Naive thymus-derived CD4-positive, alpha-beta T cell (primary cell): ENCODE data around the gene PSMA7. TPM values are rescaled to one million over a fixed set of nuclear protein-coding genes. Genes with fewer than 3 reads are reported as not detected.

Source experiments
- ATAC-seq: fragments of 150-1000 bp; cut with Tn5 transposase; 2 replicates; pipeline ENCODE4 v1.10.0; 2021; ENCODE audit warnings: mild to moderate bottlenecking, moderate library complexity
- CTCF ChIA-PET: fragments of 350-600 bp; sonication (Branson Sonifier 250); formaldehyde crosslinking; loops from one replicate; lab custom pipeline; 2021; ENCODE audit warnings: antibody characterized with exemption; lab: Charles Lee
- POLR2A ChIA-PET: fragments of 350-600 bp; sonication (Branson Sonifier 250); formaldehyde crosslinking; loops from one replicate; lab custom pipeline; 2021; ENCODE audit warnings: antibody characterized with exemption, inconsistent platforms; lab: Charles Lee
- DNase-seq, 9 donors: peaks; one replicate each; pipeline versions ENCODE4 v3.0.0 to v3.0.0-alpha.2; 2020 to 2022; ENCODE audit warnings: mixed read lengths in 1 of 9
- H3K27ac ChIP-seq: one replicate; pipeline ENCODE4 v1.7.0; 2013; ENCODE audit warnings: mild to moderate bottlenecking, low read depth, low read length, moderate library complexity
- H3K27me3 ChIP-seq, 2 donors: one replicate each; pipeline ENCODE4 v1.7.0; 2013; ENCODE audit warnings: low read length in 2 of 2, mild to moderate bottlenecking in 2 of 2, moderate library complexity in 2 of 2; ENCODE audit not compliant: control insufficient read depth in 2 of 2, insufficient read depth in 2 of 2
- H3K36me3 ChIP-seq, 3 experiments: 1 replicate in 2 of 3; 2 replicates in 1 of 3; pipeline ENCODE4 v1.7.0; 2013; ENCODE audit warnings: low read length in 3 of 3, mild to moderate bottlenecking in 3 of 3, moderate library complexity in 1 of 3; ENCODE audit not compliant: insufficient read depth in 3 of 3, control insufficient read depth in 2 of 3
- H3K4me1 ChIP-seq, 2 donors: one replicate each; pipeline ENCODE4 v1.7.0; 2013; ENCODE audit warnings: low read length in 2 of 2, mild to moderate bottlenecking in 2 of 2, moderate library complexity in 1 of 2; ENCODE audit not compliant: control insufficient read depth in 2 of 2, insufficient read depth in 2 of 2
- H3K4me3 ChIP-seq: 2 replicates; pipeline ENCODE4 v1.7.0; 2013; ENCODE audit warnings: mild to moderate bottlenecking, low read length
- H3K9me3 ChIP-seq, 3 experiments: 1 replicate in 2 of 3; 2 replicates in 1 of 3; pipeline ENCODE4 v1.7.0; 2013; ENCODE audit warnings: low read length in 3 of 3; ENCODE audit not compliant: control insufficient read depth in 2 of 3
- H3K27ac Mint-ChIP-seq, 9 donors: one replicate each; pipeline ENCODE4 v1.8.0; 2020 to 2022; ENCODE audit warnings: mixed read lengths in 9 of 9, mild to moderate bottlenecking in 8 of 9, moderate library complexity in 5 of 9, inconsistent platforms in 2 of 9
- H3K27me3 Mint-ChIP-seq, 5 donors: one replicate each; pipeline ENCODE4 v1.8.0; 2021 to 2022; ENCODE audit warnings: mixed read lengths in 5 of 5, mild to moderate bottlenecking in 1 of 5
- H3K36me3 Mint-ChIP-seq, 5 donors: one replicate each; pipeline ENCODE4 v1.8.0; 2020 to 2022; ENCODE audit warnings: mixed read lengths in 5 of 5, mild to moderate bottlenecking in 3 of 5, inconsistent platforms in 1 of 5
- H3K4me1 Mint-ChIP-seq, 7 donors: one replicate each; pipeline ENCODE4 v1.8.0; 2020 to 2022; ENCODE audit warnings: mixed read lengths in 7 of 7, mild to moderate bottlenecking in 3 of 7, inconsistent platforms in 1 of 7
- H3K4me3 Mint-ChIP-seq, 10 donors: one replicate each; pipeline ENCODE4 v1.8.0; 2020 to 2022; ENCODE audit warnings: mild to moderate bottlenecking in 10 of 10, mixed read lengths in 10 of 10, moderate library complexity in 6 of 10, inconsistent platforms in 2 of 10
- H3K9me3 Mint-ChIP-seq, 11 donors: one replicate each; pipeline ENCODE4 v1.8.0; 2020 to 2022; ENCODE audit warnings: mixed read lengths in 11 of 11, mild to moderate bottlenecking in 4 of 11, inconsistent platforms in 1 of 11, moderate library complexity in 1 of 11
- intact Hi-C, 2 donors: fragments of 100-400 bp; cut with micrococcal nuclease; formaldehyde crosslinking; loops; one replicate each; pipeline ENCODE4 v1.15.1; 2023
- polyA plus RNA-seq, 2 donors: library from polyadenylated mRNA; unstranded; fragments of 300-500 nt; fragmentation: Illumina TruSeq; gene quantifications; one replicate each; pipeline ENCODE4 v1.2.3, GENCODE V29; 2021
- total RNA-seq, 6 experiments: library from RNA in 5 of 6; stranded (reverse) in 5 of 6; gene quantifications; 1 replicate in 5 of 6; 2 replicates in 1 of 6; pipeline ENCODE4 v1.2.3 and lab custom pipeline; 2021 to 2026

The PSMA7 gene
- total and polyA plus RNA-seq, 7 experiments from 2014 or later, result 125 to 406 (median 186) TPM

DNA sequence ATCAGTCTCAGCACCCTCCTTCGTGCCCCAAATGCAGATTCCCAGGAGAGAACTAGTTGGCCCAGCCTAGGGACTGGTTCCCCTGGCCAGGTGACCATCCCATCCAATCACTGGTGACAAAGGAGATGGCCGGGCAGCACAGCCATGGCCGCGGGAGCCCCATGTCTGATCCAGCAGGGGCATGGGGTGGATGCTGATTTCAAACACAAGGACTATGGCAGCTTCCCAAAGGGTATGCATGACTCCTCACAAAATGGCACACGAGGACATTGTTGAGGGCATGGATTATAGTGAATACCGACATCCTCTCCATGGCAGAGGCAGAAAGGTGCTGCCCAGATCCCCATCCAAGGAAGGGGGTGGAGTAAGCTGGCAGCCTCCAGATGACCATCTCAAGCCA lies 30.8 kb downstream of the PSMA7 start:
- ATAC-seq (no peak), DNase-seq (no peak)
- Histone ChIP-seq H3K36me3 (no peaks in the 10 kb centered on the region), H3K27me3 (no peaks in the 10 kb centered on the region), H3K9me3 (peaks cover 6 to 72% (median 22%) of the 10 kb centered on the region in 3 experiments), H3K27ac (no peak overlapping the region), H3K4me3 (no peak overlapping the region), H3K4me1 (peaks cover 9% of the 10 kb centered on the region in 2 donors)
- Mint-ChIP-seq H3K4me3 (peak overlapping the region in 2 of 10 donors; percentile 41 to 70), H3K36me3 (peaks cover 0 to 22% (median 17%) of the 10 kb centered on the region in 5 donors), H3K27ac (peak overlapping the region in 2 of 9 donors; percentile 25 to 62), H3K27me3 (no peaks in the 10 kb centered on the region), H3K9me3 (peaks cover 0 to 85% (median 49%) of the 10 kb centered on the region in 11 donors), H3K4me1 (peaks cover 2 to 13% (median 7%) of the 10 kb centered on the region in 7 donors)
- ChIA-PET CTCF (no interaction called here), POLR2A (no interaction called here)
- intact Hi-C loops, result no loop called here

- Mint-ChIP-seq H3K9me3 (peaks cover 0 to 92% (median 55%) of the 10 kb centered on the region in 11 donors), H3K36me3 (peaks cover 4 to 28% (median 17%) of the 10 kb centered on the region in 5 donors), H3K4me1 (peaks cover 0 to 7% (median 2%) of the 10 kb centered on the region in 7 donors), H3K27ac (no peak overlapping the region), H3K4me3 (peak overlapping the region in 2 of 10 donors; percentile 21 to 25), H3K27me3 (no peaks in the 10 kb centered on the region)
- Histone ChIP-seq H3K4me1 (no peaks in the 10 kb centered on the region), H3K36me3 (no peaks in the 10 kb centered on the region), H3K27me3 (no peaks in the 10 kb centered on the region), H3K9me3 (peaks cover 6 to 83% (median 23%) of the 10 kb centered on the region in 3 experiments), H3K4me3 (no peak overlapping the region), H3K27ac (no peak overlapping the region)
- ChIA-PET POLR2A (no interaction called here), CTCF (no interaction called here)
- intact Hi-C loops, result no loop called here
- no peak for ATAC-seq
- DNase-seq, result no peak
Measured at GRCh38 chr20:62111148-62111547, 32.0 kb downstream of the PSMA7 start.

- ChIA-PET POLR2A (interaction anchor here (0.8 kb wide), 1 partner anchor 12 kb away, joined by 3 read pairs; no protein-coding TSS in a partner anchor), CTCF (no interaction called here)
- H3K27ac ChIP-seq, result no peak overlapping the region
- Mint-ChIP-seq H3K9me3 (peaks cover 0 to 97% (median 76%) of the 10 kb centered on the region in 11 donors), H3K4me1 (no peaks in the 10 kb centered on the region), H3K27ac (peak overlapping the region in 1 of 9 donors; percentile 39), H3K4me3 (peak overlapping the region in 1 of 10 donors; percentile 18), H3K27me3 (peaks cover 0 to 6% (median 0%) of the 10 kb centered on the region in 5 donors), H3K36me3 (peaks cover 8 to 41% (median 20%) of the 10 kb centered on the region in 5 donors)
- no peaks in the 10 kb centered on the region for H3K36me3 ChIP-seq
- H3K4me1 ChIP-seq, result no peaks in the 10 kb centered on the region
- H3K27me3 ChIP-seq, result no peaks in the 10 kb centered on the region
- H3K4me3 ChIP-seq, result no peak overlapping the region
- no peak for DNase-seq
- intact Hi-C loops, result no loop called here
- H3K9me3 ChIP-seq, result peaks cover 6 to 88% (median 12%) of the 10 kb centered on the region in 3 experiments
- no peak for ATAC-seq
Measured at GRCh38 chr20:62105592-62105991, 37.6 kb downstream of the PSMA7 start.

- Mint-ChIP-seq H3K36me3 (peaks cover 11 to 37% (median 22%) of the 10 kb centered on the region in 5 donors), H3K4me3 (peak overlapping the region in 1 of 10 donors; percentile 28)
Measured at GRCh38 chr20:62104791-62105345, 38.3 kb downstream of the PSMA7 start.

DNA sequence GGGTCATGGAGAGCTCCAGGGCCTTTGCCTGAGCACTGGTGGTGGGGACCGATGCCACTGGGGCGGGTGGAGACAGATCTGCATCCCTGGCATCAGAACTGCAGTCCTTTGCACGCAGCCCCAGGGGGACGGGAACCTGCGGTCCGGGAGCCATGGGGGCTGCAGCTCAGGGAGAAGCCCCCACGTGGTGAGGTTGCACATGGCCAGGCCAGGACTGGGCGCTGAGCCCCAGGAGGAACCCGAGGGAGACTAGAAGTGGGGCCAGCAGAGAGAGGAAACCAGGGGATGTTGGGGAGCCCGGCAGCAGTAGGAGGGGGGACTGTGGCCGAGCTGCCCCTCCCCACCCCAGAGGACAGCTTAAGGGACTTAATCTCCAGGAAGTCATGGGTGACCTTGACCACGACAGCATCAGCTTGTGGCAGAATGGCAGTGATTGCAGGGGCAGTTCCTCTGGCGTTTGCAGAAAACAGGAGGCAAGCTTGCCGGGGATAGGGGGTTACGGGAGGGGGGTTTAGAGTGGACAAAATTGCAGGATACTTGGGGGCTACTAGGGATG lies 38.9 kb downstream of the PSMA7 start:
- ChIA-PET CTCF (interaction anchor here (0.7 kb wide), 2 partner anchors 13 to 50 kb away, joined by 3 read pairs; no protein-coding TSS in a partner anchor), POLR2A (no interaction called here)
- Mint-ChIP-seq H3K27me3 (peaks cover 0 to 6% (median 0%) of the 10 kb centered on the region in 5 donors), H3K36me3 (peaks cover 9 to 34% (median 20%) of the 10 kb centered on the region in 5 donors), H3K4me1 (no peaks in the 10 kb centered on the region), H3K27ac (no peak overlapping the region), H3K4me3 (no peak overlapping the region), H3K9me3 (peaks cover 0 to 98% (median 74%) of the 10 kb centered on the region in 11 donors)
- no peak overlapping the region for H3K27ac ChIP-seq
- H3K27me3 ChIP-seq, result no peaks in the 10 kb centered on the region
- intact Hi-C loops, result no loop called here
- peaks cover 3 to 92% (median 12%) of the 10 kb centered on the region in 3 experiments for H3K9me3 ChIP-seq
- H3K4me1 ChIP-seq, result no peaks in the 10 kb centered on the region
- H3K4me3 ChIP-seq, result no peak overlapping the region
- no peak for DNase-seq
- no peaks in the 10 kb centered on the region for H3K36me3 ChIP-seq
- no peak for ATAC-seq

More at GRCh38 chr20:62104791-62105345, 38.3 kb downstream of the PSMA7 start:
- POLR2A ChIA-PET, result no interaction called here
- Mint-ChIP-seq H3K27ac (peak overlapping the region in 1 of 9 donors; percentile 29), H3K9me3 (peaks cover 0 to 98% (median 73%) of the 10 kb centered on the region in 11 donors), H3K27me3 (peaks cover 0 to 6% (median 0%) of the 10 kb centered on the region in 5 donors), H3K4me1 (no peaks in the 10 kb centered on the region)
- H3K27me3 ChIP-seq, result no peaks in the 10 kb centered on the region
- peaks cover 6 to 90% (median 12%) of the 10 kb centered on the region in 3 experiments for H3K9me3 ChIP-seq
- intact Hi-C loops, result no loop called here
- ATAC-seq (no peak), DNase-seq (no peak)
- H3K4me3 ChIP-seq, result no peak overlapping the region
- no peaks in the 10 kb centered on the region for H3K4me1 ChIP-seq
- no peaks in the 10 kb centered on the region for H3K36me3 ChIP-seq
- no peak overlapping the region for H3K27ac ChIP-seq
- CTCF ChIA-PET, result interaction anchor here (0.7 kb wide), 2 partner anchors 14 to 50 kb away, joined by 3 read pairs; no protein-coding TSS in a partner anchor

- CTCF ChIA-PET, result interaction anchor here (0.7 kb wide), 2 partner anchors 13 to 51 kb away, joined by 3 read pairs; no protein-coding TSS in a partner anchor
- no peaks in the 10 kb centered on the region for H3K4me1 ChIP-seq
- Mint-ChIP-seq H3K27ac (no peak overlapping the region), H3K36me3 (peaks cover 7 to 28% (median 17%) of the 10 kb centered on the region in 5 donors), H3K4me3 (no peak overlapping the region), H3K4me1 (no peaks in the 10 kb centered on the region), H3K9me3 (peaks cover 0 to 98% (median 71%) of the 10 kb centered on the region in 11 donors), H3K27me3 (peaks cover 0 to 6% (median 0%) of the 10 kb centered on the region in 5 donors)
- no peak overlapping the region for H3K27ac ChIP-seq
- POLR2A ChIA-PET, result no interaction called here
- no peak for ATAC-seq
- no peaks in the 10 kb centered on the region for H3K36me3 ChIP-seq
- H3K27me3 ChIP-seq, result no peaks in the 10 kb centered on the region
- intact Hi-C loops, result no loop called here
- no peak overlapping the region for H3K4me3 ChIP-seq
- DNase-seq, result no peak
- H3K9me3 ChIP-seq, result peaks cover 0 to 92% (median 12%) of the 10 kb centered on the region in 3 experiments
Measured at GRCh38 chr20:62103508-62104233, 39.5 kb downstream of the PSMA7 start.
